ENCODE measurements around the gene SEMA5B. TPM values are rescaled to one million over a fixed set of nuclear protein-coding genes. Genes with fewer than 3 reads are reported as not detected.

The SEMA5B gene
- total RNA-seq, 1 experiment from 2014 or later, result not detected

- Histone ChIP-seq H3K9me2 (ENCODE audit: insufficient read depth) (no peaks in the 10 kb centered on the region), H3K36me3 (ENCODE audit: low read depth) (no peaks in the 10 kb centered on the region), H3K27ac (no peak overlapping the region), H3F3A (ENCODE audit: insufficient read depth, low read depth) (peaks cover 54% of the 10 kb centered on the region), H3K9me3 (ENCODE audit: insufficient read depth, low read depth) (no peaks in the 10 kb centered on the region), H3K4me1 (replicated peaks; ENCODE audit: insufficient read depth) (peaks cover 71% of the 10 kb centered on the region), H3K4me2 (peak overlapping the region; percentile 65), H4K20me1 (ENCODE audit: insufficient read depth) (no peaks in the 10 kb centered on the region), H2AFZ (no peak overlapping the region), H3K27me3 (ENCODE audit: insufficient read depth, low read depth) (no peaks in the 10 kb centered on the region), H3K79me2 (ENCODE audit: low read depth) (no peaks in the 10 kb centered on the region), H3K4me3 (no peak overlapping the region)
- POLR2A ChIA-PET (ENCODE audit: unreplicated experiment), result interaction anchor here (0.5 kb wide), 1 partner anchor 69 kb away, joined by 18 read pairs; no protein-coding TSS in a partner anchor
- TF ChIP-seq CTCF (conservative IDR thresholded peaks at IDR 0.05) (no peak), EZH2 (IDR thresholded peaks at IDR 0.05; ENCODE audit: low read depth) (no peak)
- no peak for DNase-seq
- CTCF ChIA-PET, result interaction anchor here (1.4 kb wide), 1 partner anchor 582 kb away, joined by 3 read pairs; no protein-coding TSS in a partner anchor
- BruUV-seq (replicated peaks), result no TSS peak
- intact Hi-C loops (cut with micrococcal nuclease; ENCODE audit: unreplicated experiment), result no loop called here
These were observed 53.5 kb downstream of the SEMA5B start for GRCh38 chr3:122973893-122974615.

GRCh38 chr3:122972141-122972540, 55.4 kb downstream of the SEMA5B start:
- Histone ChIP-seq H3F3A (ENCODE audit: insufficient read depth, low read depth) (peaks cover 39% of the 10 kb centered on the region), H3K9me2 (ENCODE audit: insufficient read depth) (no peaks in the 10 kb centered on the region), H3K79me2 (ENCODE audit: low read depth) (no peaks in the 10 kb centered on the region), H3K27me3 (ENCODE audit: insufficient read depth, low read depth) (no peaks in the 10 kb centered on the region), H3K4me1 (replicated peaks; ENCODE audit: insufficient read depth) (peaks cover 55% of the 10 kb centered on the region), H3K4me2 (no peak overlapping the region), H3K27ac (no peak overlapping the region), H4K20me1 (ENCODE audit: insufficient read depth) (no peaks in the 10 kb centered on the region), H3K36me3 (ENCODE audit: low read depth) (no peaks in the 10 kb centered on the region), H3K4me3 (no peak overlapping the region), H2AFZ (no peak overlapping the region), H3K9me3 (ENCODE audit: insufficient read depth, low read depth) (no peaks in the 10 kb centered on the region)
- POLR2A ChIA-PET (ENCODE audit: unreplicated experiment), result no interaction called here
- no TSS peak for BruUV-seq (replicated peaks)
- no peak for DNase-seq
- no peak for TF ChIP-seq EZH2 (IDR thresholded peaks at IDR 0.05; ENCODE audit: low read depth)
- no peak for TF ChIP-seq CTCF (conservative IDR thresholded peaks at IDR 0.05)
- intact Hi-C loops (cut with micrococcal nuclease; ENCODE audit: unreplicated experiment), result no loop called here
- CTCF ChIA-PET, result no interaction called here

GRCh38 chr3:122969585-122970469, 57.7 kb downstream of the SEMA5B start:
- H3K9me3 ChIP-seq (ENCODE audit: insufficient read depth, low read depth), result no peaks in the 10 kb centered on the region
- TF ChIP-seq EZH2 (IDR thresholded peaks at IDR 0.05; ENCODE audit: low read depth) (no peak), CTCF (conservative IDR thresholded peaks at IDR 0.05) (no peak)
- peak; percentile 22 to 85 for DNase-seq
- intact Hi-C loops (cut with micrococcal nuclease; ENCODE audit: unreplicated experiment), result no loop called here
- peaks cover 4% of the 10 kb centered on the region; the same call in 1 of the 2 replicates for H3K27me3 ChIP-seq (ENCODE audit: insufficient read depth, low read depth)
- no peaks in the 10 kb centered on the region for H4K20me1 ChIP-seq (ENCODE audit: insufficient read depth)
- no TSS peak for BruUV-seq (replicated peaks)
- no peaks in the 10 kb centered on the region for H3K9me2 ChIP-seq (ENCODE audit: insufficient read depth)
- H3F3A ChIP-seq (ENCODE audit: insufficient read depth, low read depth), result peaks cover 26% of the 10 kb centered on the region; the same call in 1 of the 2 replicates
- H3K4me2 ChIP-seq, result peak overlapping the region; percentile 72
- H3K27ac ChIP-seq, result peak overlapping the region; percentile 70
- H3K4me3 ChIP-seq, result no peak overlapping the region
- H3K36me3 ChIP-seq (ENCODE audit: low read depth), result no peaks in the 10 kb centered on the region
- no peaks in the 10 kb centered on the region for H3K79me2 ChIP-seq (ENCODE audit: low read depth)
- CTCF ChIA-PET, result interaction anchor here (0.6 to 0.7 kb wide), 2 partner anchors 36 to 46 kb away, joined by 3 read pairs; no protein-coding TSS in a partner anchor
- H2AFZ ChIP-seq, result no peak overlapping the region
- POLR2A ChIA-PET (ENCODE audit: unreplicated experiment), result interaction anchor here (0.6 kb wide), 1 partner anchor 76 kb away, joined by 4 read pairs; no protein-coding TSS in a partner anchor
- peaks cover 34% of the 10 kb centered on the region for H3K4me1 ChIP-seq (replicated peaks; ENCODE audit: insufficient read depth)

All from PC-9 (cell line).